Endothelial cell of umbilical vein (primary cell): ENCODE data around the gene EPO. TPM values are rescaled to one million over a fixed set of nuclear protein-coding genes. Genes with fewer than 3 reads are reported as not detected.

Experiments used
- BruUV-seq: library from RNA; stranded (reverse); fragments of 400-500 nt; replicated peaks from 2 replicates; lab custom pipeline; 2021; lab: Mats Ljungman, UMichigan
- CTCF ChIA-PET: fragments of 300-600, 350-600 bp; sonication (Branson Sonifier 250); formaldehyde crosslinking; loops from one replicate; lab custom pipeline; 2021; ENCODE audit warnings: antibody characterized with exemption, inconsistent platforms; lab: Charles Lee
- POLR2A ChIA-PET: fragments of 300-600, 350-600 bp; sonication (Branson Sonifier 250); formaldehyde crosslinking; loops from one replicate; lab custom pipeline; 2021; ENCODE audit warnings: antibody characterized with exemption, inconsistent platforms; lab: Charles Lee
- DNase-seq: peaks from one replicate; pipeline ENCODE4 v3.0.0-alpha.2; 2011; ENCODE audit warnings: low read depth, low spot score
- FAIRE-seq: peaks from 2 replicates; lab custom pipeline; 2011; peaks lifted over from hg19 to GRCh38; lab: Jason Lieb, UNC
- H2AFZ ChIP-seq: 2 replicates; pipeline ENCODE4 v1.6.0; 2012; ENCODE audit warnings: low read depth, low read length, control low read depth, inconsistent platforms
- H3K27ac ChIP-seq: 2 replicates; pipeline ENCODE4 v1.5.1; 2011; ENCODE audit warnings: low read depth, mild to moderate bottlenecking, control low read depth, low read length, moderate library complexity; ENCODE audit not compliant: insufficient read depth
- H3K27me3 ChIP-seq, 2 experiments: 2 replicates each; pipeline versions ENCODE4 v1.6.0 to v1.6.1; 2011; ENCODE audit warnings: low read length in 2 of 2, mixed read lengths in 1 of 2; ENCODE audit not compliant: control insufficient read depth in 2 of 2, insufficient read depth in 2 of 2
- H3K36me3 ChIP-seq, 2 experiments: 2 replicates in 1 of 2; 3 replicates in 1 of 2; pipeline ENCODE4 v1.5.1; 2011; ENCODE audit warnings: low read length in 2 of 2, mild to moderate bottlenecking in 1 of 2, moderate library complexity in 1 of 2; ENCODE audit not compliant: control insufficient read depth in 2 of 2, insufficient read depth in 2 of 2; ENCODE audit errors: extremely low read depth in 1 of 2
- H3K4me1 ChIP-seq: 3 replicates; pipeline ENCODE4 v1.5.1; 2011; ENCODE audit warnings: mild to moderate bottlenecking, low read length; ENCODE audit not compliant: control insufficient read depth, insufficient read depth; ENCODE audit errors: extremely low read depth
- H3K4me2 ChIP-seq: 2 replicates; pipeline ENCODE4 v1.6.1; 2011; ENCODE audit warnings: low read length, control low read depth, mixed read lengths; ENCODE audit not compliant: insufficient read depth
- H3K4me3 ChIP-seq, 3 experiments: fragments of 200-600 bp in 1 of 3; sonication (generic), shearing (Covaris generic) in 1 of 3; replicated peaks in 1 of 3; 2 replicates each; pipeline ENCODE4 v1.5.1; 2011 to 2016; ENCODE audit warnings: control low read depth in 3 of 3, low read length in 3 of 3, mild to moderate bottlenecking in 2 of 3, inconsistent platforms in 1 of 3, low read depth in 1 of 3, moderate library complexity in 1 of 3; ENCODE audit not compliant: insufficient read depth in 1 of 3
- H3K79me2 ChIP-seq: 2 replicates; pipeline ENCODE4 v1.6.0; 2012; ENCODE audit warnings: low read length, inconsistent platforms; ENCODE audit not compliant: control insufficient read depth, insufficient read depth
- H3K9ac ChIP-seq: replicated peaks from 2 replicates; pipeline ENCODE3; 2011; ENCODE audit warnings: low read length, control low read depth; ENCODE audit not compliant: insufficient read depth; ENCODE audit errors: extremely low read depth
- H3K9me1 ChIP-seq: replicated peaks from 3 replicates; pipeline ENCODE4 v1.6.0; 2011; ENCODE audit warnings: mild to moderate bottlenecking, low read length; ENCODE audit not compliant: control insufficient read depth, insufficient read depth; ENCODE audit errors: extremely low read depth
- H3K9me3 ChIP-seq: replicated peaks from 2 replicates; pipeline ENCODE4 v1.5.1; 2012; ENCODE audit warnings: low read length, inconsistent platforms; ENCODE audit not compliant: control insufficient read depth, insufficient read depth
- H4K20me1 ChIP-seq: replicated peaks from 2 replicates; pipeline ENCODE3; 2011; ENCODE audit warnings: mild to moderate bottlenecking, low read length; ENCODE audit not compliant: control insufficient read depth, insufficient read depth; ENCODE audit errors: extremely low read depth
- CTCF ChIP-seq, 2 donors: IDR thresholded peaks; 1 replicate in 1 of 2; 2 replicates in 1 of 2; pipeline ENCODE4 v1.5.1; 2011; ENCODE audit warnings: low read length in 2 of 2, mild to moderate bottlenecking in 2 of 2, moderate library complexity in 2 of 2, control low read depth in 1 of 2, inconsistent platforms in 1 of 2, low read depth in 1 of 2; ENCODE audit not compliant: insufficient read depth in 1 of 2; ENCODE audit errors: extremely low read depth in 1 of 2
- EZH2 ChIP-seq: IDR thresholded peaks from 2 replicates; pipeline ENCODE4 v1.6.1; 2012; ENCODE audit warnings: borderline replicate concordance, low read depth, mild to moderate bottlenecking, moderate library complexity, low read length, inconsistent platforms; ENCODE audit not compliant: severe bottlenecking
- FOS ChIP-seq: IDR thresholded peaks from 2 replicates; pipeline ENCODE4 v1.6.1; 2011; ENCODE audit warnings: mild to moderate bottlenecking, low read length, moderate library complexity, borderline replicate concordance; ENCODE audit not compliant: insufficient read depth
- GATA2 ChIP-seq: IDR thresholded peaks from 2 replicates; pipeline ENCODE4 v1.7.0; 2011; ENCODE audit warnings: low read depth, mild to moderate bottlenecking, moderate library complexity, mixed read lengths, low read length; ENCODE audit not compliant: insufficient read length, insufficient read depth
- JUN ChIP-seq: IDR thresholded peaks from 2 replicates; pipeline ENCODE4 v1.6.1; 2011; ENCODE audit warnings: borderline replicate concordance, low read depth; ENCODE audit not compliant: insufficient read length, insufficient read depth
- MAX ChIP-seq: IDR thresholded peaks from 2 replicates; pipeline ENCODE4 v1.6.1; 2011; ENCODE audit not compliant: insufficient read depth, insufficient read length
- MYC ChIP-seq: IDR thresholded peaks from one replicate; pipeline ENCODE4 v1.6.1; 2011; ENCODE audit warnings: mild to moderate bottlenecking, low read depth, low read length
- POLR2A ChIP-seq: IDR thresholded peaks from 2 replicates; pipeline ENCODE4 v1.6.1; 2012; ENCODE audit warnings: low read depth, mild to moderate bottlenecking, control low read depth, low read length
- POLR2AphosphoS5 ChIP-seq: IDR thresholded peaks from 2 replicates; pipeline ENCODE4 v1.6.1; 2012; ENCODE audit warnings: low read depth, mild to moderate bottlenecking, control low read depth, low read length, moderate library complexity; ENCODE audit not compliant: insufficient read depth
- dilution Hi-C: fragments of 300-500 bp; cut with MboI; formaldehyde crosslinking; loops from one replicate; pipeline ENCODE4 v1.15.0; 2019; ENCODE audit warnings: low sequenced_read_pairs; ENCODE audit not compliant: extremely low pct_ligation_motif_present
- intact Hi-C: fragments of 100-400 bp; cut with micrococcal nuclease; formaldehyde crosslinking; loops from one replicate; pipeline ENCODE4 v1.10.0; 2022
- polyA plus RNA-seq, 4 experiments: library from polyadenylated mRNA; depleted of rRNA in 3 of 4; stranded (reverse) in 3 of 4; unstranded in 1 of 4; fragments of >200 nt; gene quantifications; 2 replicates each; pipeline versions ENCODE4 v1.2.1 to v1.2.3, GENCODE V29; 2011 to 2012; ENCODE audit warnings: missing spikeins in 1 of 4
- total RNA-seq: library from RNA; stranded (reverse); gene quantifications from 2 replicates; pipeline ENCODE4 v1.2.3, GENCODE V29; 2021

The EPO gene
- total and polyA plus RNA-seq, 2 donors (not counting 3 experiments of a cell fraction or from before 2014, with no cell fraction given): not detected

- H3K4me2 ChIP-seq: no peak overlapping the region
- no peak overlapping the region for H3K4me3 ChIP-seq
- H3K9me3 ChIP-seq: no peaks in the 10 kb centered on the region
- DNase-seq (no peak), FAIRE-seq (no peak)
- intact Hi-C loops: loop anchor here (2.0 kb wide), 1 partner anchor 78 kb away; no protein-coding TSS in a partner anchor
- ChIA-PET POLR2A (interaction anchor here (0.8 kb wide), 1 partner anchor 97 kb away, joined by 3 read pairs; the partner anchor contains the start of genes FBXO24 and LRCH4), CTCF (interaction anchor here (0.8 to 7.0 kb wide), 6 partner anchors 8 to 217 kb away, joined by 3 to 60 read pairs (median 4); partner anchors contain the start of gene POP7)
- H3K9ac ChIP-seq: no peak overlapping the region
- no peaks in the 10 kb centered on the region for H3K9me1 ChIP-seq
- H4K20me1 ChIP-seq: no peaks in the 10 kb centered on the region
- H3K4me1 ChIP-seq: no peaks in the 10 kb centered on the region
- no peaks in the 10 kb centered on the region for H3K27me3 ChIP-seq
- H3K36me3 ChIP-seq: peaks cover 13 to 71% of the 10 kb centered on the region in 2 experiments
- H2AFZ ChIP-seq: no peak overlapping the region
- BruUV-seq: no TSS peak
- no peaks in the 10 kb centered on the region for H3K79me2 ChIP-seq
- dilution Hi-C loops: no loop called here
- no peak overlapping the region for H3K27ac ChIP-seq
- TF ChIP-seq GATA2 (no peak), MAX (no peak), POLR2A (no peak), POLR2AphosphoS5 (no peak), JUN (no peak), FOS (no peak), CTCF (IDR thresholded peaks at IDR 0.05; ENCODE audit: extremely low read depth in 1 of 2, insufficient read depth in 1 of 2, low read depth in 1 of 2, low read length in 2 of 2) (no peak), EZH2 (no peak), MYC (no peak)
These were observed 37.1 kb upstream of the EPO start for GRCh38 chr7:100682991-100683658.
